Keratinocyte (primary cell): ENCODE measurements around the gene SLC8A1. TPM values are rescaled to one million over a fixed set of nuclear protein-coding genes. Genes with fewer than 3 reads are reported as not detected.

Source experiments
- DNase-seq: peaks from one replicate; pipeline ENCODE4 v3.0.0-alpha.2; 2011; ENCODE audit warnings: low read depth, missing footprints, low spot score
- FAIRE-seq: peaks from 2 replicates; lab custom pipeline; 2011; peaks lifted over from hg19 to GRCh38; lab: Jason Lieb, UNC
- H2AFZ ChIP-seq: 2 replicates; pipeline ENCODE4 v1.6.0; 2012; ENCODE audit warnings: low read length, control low read depth, inconsistent platforms; ENCODE audit not compliant: control insufficient read depth
- H3K27ac ChIP-seq: 2 replicates; pipeline ENCODE4 v1.5.1; 2011; ENCODE audit warnings: low read length; ENCODE audit not compliant: control insufficient read depth, insufficient read depth
- H3K27me3 ChIP-seq: 3 replicates; pipeline ENCODE4 v1.6.0; 2011; ENCODE audit warnings: low read length; ENCODE audit not compliant: control insufficient read depth, insufficient read depth; ENCODE audit errors: extremely low read depth
- H3K36me3 ChIP-seq, 2 experiments: 2 replicates in 1 of 2; 3 replicates in 1 of 2; pipeline ENCODE4 v1.5.1; 2011; ENCODE audit warnings: low read length in 2 of 2, mild to moderate bottlenecking in 1 of 2; ENCODE audit not compliant: control insufficient read depth in 2 of 2, insufficient read depth in 2 of 2; ENCODE audit errors: extremely low read depth in 1 of 2
- H3K4me1 ChIP-seq: 3 replicates; pipeline ENCODE4 v1.5.1; 2011; ENCODE audit warnings: low read length; ENCODE audit not compliant: control insufficient read depth, insufficient read depth; ENCODE audit errors: extremely low read depth
- H3K4me2 ChIP-seq: 3 replicates; pipeline ENCODE4 v1.6.0; 2011; ENCODE audit warnings: low read depth, low read length; ENCODE audit not compliant: control insufficient read depth, insufficient read depth; ENCODE audit errors: extremely low read depth
- H3K4me3 ChIP-seq, 3 experiments: fragments of 200-600 bp in 1 of 3; sonication (generic) in 1 of 3; 2 replicates in 2 of 3; 3 replicates in 1 of 3; pipeline ENCODE4 v1.5.1; 2011 to 2016; ENCODE audit warnings: low read length in 3 of 3, mild to moderate bottlenecking in 3 of 3, control low read depth in 2 of 3, inconsistent platforms in 1 of 3, low read depth in 1 of 3, mixed read lengths in 1 of 3, mixed run types in 1 of 3, moderate library complexity in 1 of 3; ENCODE audit not compliant: control insufficient read depth in 2 of 3, insufficient read depth in 2 of 3; ENCODE audit errors: extremely low read depth in 1 of 3
- H3K79me2 ChIP-seq: 2 replicates; pipeline ENCODE4 v1.6.0; 2012; ENCODE audit warnings: low read length; ENCODE audit not compliant: control insufficient read depth, insufficient read depth
- H3K9ac ChIP-seq: 3 replicates; pipeline ENCODE4 v1.6.0; 2011; ENCODE audit warnings: low read length; ENCODE audit not compliant: control insufficient read depth, insufficient read depth; ENCODE audit errors: extremely low read depth
- H3K9me1 ChIP-seq: 3 replicates; pipeline ENCODE4 v1.6.0; 2011; ENCODE audit warnings: low read length; ENCODE audit not compliant: control insufficient read depth, insufficient read depth; ENCODE audit errors: extremely low read depth
- H3K9me3 ChIP-seq: 2 replicates; pipeline ENCODE4 v1.5.1; 2012; ENCODE audit warnings: low read depth, low read length; ENCODE audit not compliant: control insufficient read depth
- H4K20me1 ChIP-seq: 3 replicates; pipeline ENCODE4 v1.6.0; 2011; ENCODE audit warnings: low read length; ENCODE audit not compliant: control insufficient read depth, insufficient read depth; ENCODE audit errors: extremely low read depth
- CTCF ChIP-seq, 3 experiments: IDR thresholded peaks in 1 of 3; conservative IDR thresholded peaks in 1 of 3; optimal IDR thresholded peaks in 1 of 3; 2 replicates in 2 of 3; 3 replicates in 1 of 3; pipeline versions ENCODE3 to v1.5.1; 2011; ENCODE audit warnings: low read length in 3 of 3, mild to moderate bottlenecking in 3 of 3, moderate library complexity in 2 of 3, control low read depth in 1 of 3, inconsistent platforms in 1 of 3; ENCODE audit not compliant: insufficient read depth in 2 of 3; ENCODE audit errors: extremely low read depth in 1 of 3
- EZH2 ChIP-seq: IDR thresholded peaks from one replicate; pipeline ENCODE4 v1.6.1; 2012; ENCODE audit warnings: inconsistent platforms, mild to moderate bottlenecking, low read length, moderate library complexity
- dilution Hi-C: fragments of 300-500 bp; cut with MboI; formaldehyde crosslinking; loops from one replicate; pipeline ENCODE4 v1.7.0; 2020; ENCODE audit warnings: low sequenced_read_pairs; ENCODE audit not compliant: extremely low pct_ligation_motif_present
- polyA plus RNA-seq, 5 experiments: library from polyadenylated mRNA; depleted of rRNA in 3 of 5; stranded (reverse) in 3 of 5; stranded (forward) in 1 of 5; unstranded in 1 of 5; fragments of >200 nt; gene quantifications; 1 replicate in 1 of 5; 2 replicates in 3 of 5; 3 replicates in 1 of 5; pipeline versions ENCODE4 v1.2.1 to v1.2.3, GENCODE V29; 2011 to 2012; ENCODE audit warnings: missing spikeins in 2 of 5, low read depth in 1 of 5, low replicate concordance in 1 of 5

The SLC8A1 gene
- polyA plus RNA-seq, 1 donor (not counting 4 experiments of a cell fraction or from before 2014, with no cell fraction given) = 2.7 TPM

GRCh38 chr2:40256649-40257048 is 195.2 kb downstream of the SLC8A1 start:
- H3K4me2 ChIP-seq = no peak overlapping the region
- no peaks in the 10 kb centered on the region for H3K36me3 ChIP-seq
- no peaks in the 10 kb centered on the region for H3K9me1 ChIP-seq
- dilution Hi-C loops = no loop called here
- H3K9ac ChIP-seq = no peak overlapping the region
- peak; percentile 52 to 63 (median 56) for TF ChIP-seq CTCF (optimal IDR thresholded peaks at IDR 0.05 in 1 of 3, IDR thresholded peaks at IDR 0.05 in 1 of 3, conservative IDR thresholded peaks at IDR 0.05 in 1 of 3; ENCODE audit: extremely low read depth in 1 of 3, insufficient read depth in 2 of 3, low read length in 3 of 3)
- TF ChIP-seq EZH2 = no peak
- H3K4me3 ChIP-seq = no peak overlapping the region
- FAIRE-seq (peak; percentile 13), DNase-seq (no peak)
- H3K9me3 ChIP-seq = no peaks in the 10 kb centered on the region
- H3K27me3 ChIP-seq = no peaks in the 10 kb centered on the region
- H3K4me1 ChIP-seq = peaks cover 4% of the 10 kb centered on the region
- no peaks in the 10 kb centered on the region for H3K79me2 ChIP-seq
- no peak overlapping the region for H3K27ac ChIP-seq
- H4K20me1 ChIP-seq = no peaks in the 10 kb centered on the region
- no peak overlapping the region for H2AFZ ChIP-seq

- no peak overlapping the region for H2AFZ ChIP-seq
- no peaks in the 10 kb centered on the region for H4K20me1 ChIP-seq
- FAIRE-seq (no peak), DNase-seq (no peak)
- H3K79me2 ChIP-seq = no peaks in the 10 kb centered on the region
- H3K27me3 ChIP-seq = no peaks in the 10 kb centered on the region
- no peaks in the 10 kb centered on the region for H3K9me3 ChIP-seq
- H3K9me1 ChIP-seq = no peaks in the 10 kb centered on the region
- dilution Hi-C loops = no loop called here
- H3K36me3 ChIP-seq = no peaks in the 10 kb centered on the region
- no peak overlapping the region for H3K9ac ChIP-seq
- H3K27ac ChIP-seq = no peak overlapping the region
- no peak overlapping the region for H3K4me2 ChIP-seq
- H3K4me1 ChIP-seq = peaks cover 4% of the 10 kb centered on the region
- H3K4me3 ChIP-seq = no peak overlapping the region
- TF ChIP-seq CTCF (optimal IDR thresholded peaks at IDR 0.05 in 1 of 3, IDR thresholded peaks at IDR 0.05 in 1 of 3, conservative IDR thresholded peaks at IDR 0.05 in 1 of 3; ENCODE audit: extremely low read depth in 1 of 3, insufficient read depth in 2 of 3, low read length in 3 of 3) = no peak
- TF ChIP-seq EZH2 = no peak
Measured at GRCh38 chr2:40256008-40256407, 195.9 kb downstream of the SLC8A1 start.
